Natural killer cell (primary cell): Measurements from ENCODE around the gene TDRD9. TPM values are rescaled to one million over a fixed set of nuclear protein-coding genes. Genes with fewer than 3 reads are reported as not detected.

Experiments
- ATAC-seq, 3 donors: fragments of 150-1000 bp in 2 of 3; fragments of 200-7000 bp in 1 of 3; cut with Tn5 transposase; 1 replicate in 1 of 3; 2 replicates in 2 of 3; pipeline ENCODE4 v1.10.0; 2021; ENCODE audit warnings: mild to moderate bottlenecking in 2 of 3, moderate library complexity in 2 of 3
- DNase-seq, 2 donors: peaks; one replicate each; pipeline versions ENCODE4 v3.0.0 to v3.0.0-alpha.2; 2013 to 2021; ENCODE audit warnings: mixed read lengths in 1 of 2
- H3K27ac ChIP-seq: one replicate; pipeline ENCODE4 v1.5.1; 2013; ENCODE audit warnings: mild to moderate bottlenecking, low read length
- H3K27me3 ChIP-seq: one replicate; pipeline ENCODE4 v1.6.1; 2013; ENCODE audit warnings: low read length; ENCODE audit not compliant: control insufficient read depth, insufficient read depth
- H3K36me3 ChIP-seq: one replicate; pipeline ENCODE4 v1.6.1; 2013; ENCODE audit warnings: low read length; ENCODE audit not compliant: control insufficient read depth, insufficient read depth
- H3K4me1 ChIP-seq: one replicate; pipeline ENCODE4 v1.6.1; 2013; ENCODE audit warnings: low read length; ENCODE audit not compliant: control insufficient read depth, insufficient read depth
- H3K4me3 ChIP-seq: one replicate; pipeline ENCODE4 v1.5.1; 2013; ENCODE audit warnings: low read length
- H3K9me3 ChIP-seq: one replicate; pipeline ENCODE4 v1.6.1; 2013; ENCODE audit warnings: low read length; ENCODE audit not compliant: control insufficient read depth, insufficient read depth
- H3K27ac Mint-ChIP-seq, 2 donors: one replicate each; pipeline ENCODE4 v1.8.0; 2022; ENCODE audit warnings: mild to moderate bottlenecking in 2 of 2, mixed read lengths in 2 of 2, moderate library complexity in 1 of 2
- H3K27me3 Mint-ChIP-seq, 2 donors: one replicate each; pipeline ENCODE4 v1.8.0; 2022; ENCODE audit warnings: low read depth in 2 of 2, mixed read lengths in 2 of 2
- H3K36me3 Mint-ChIP-seq: one replicate; pipeline ENCODE4 v1.8.0; 2022; ENCODE audit warnings: mixed read lengths
- H3K4me1 Mint-ChIP-seq, 2 donors: one replicate each; pipeline ENCODE4 v1.8.0; 2022; ENCODE audit warnings: mixed read lengths in 2 of 2
- H3K4me3 Mint-ChIP-seq: one replicate; pipeline ENCODE4 v1.8.0; 2022; ENCODE audit warnings: mild to moderate bottlenecking, moderate library complexity, mixed read lengths
- H3K9me3 Mint-ChIP-seq, 2 donors: one replicate each; pipeline ENCODE4 v1.8.0; 2022; ENCODE audit warnings: mixed read lengths in 2 of 2
- CTCF ChIP-seq: fragments of 200-600 bp; IDR thresholded peaks from one replicate; pipeline ENCODE4 v1.8.0; 2022; ENCODE audit warnings: antibody characterized with exemption
- WGBS: methylation state at CpG from one replicate; pipeline ENCODE4 v1.1.7; 2013; ENCODE audit warnings: missing lambda C conversion rate; ENCODE audit not compliant: insufficient coverage; 5-methylcytosine and 5-hydroxymethylcytosine counted together
- intact Hi-C: fragments of 100-400 bp; cut with micrococcal nuclease; formaldehyde crosslinking; loops from one replicate; pipeline ENCODE4 v1.14.2; 2022
- total RNA-seq, 4 donors: library from RNA; stranded (reverse); fragments of 120-200 nt in 1 of 4; gene quantifications; one replicate each; pipeline versions ENCODE4 v1.2.3 to v1.2.4, GENCODE V29; 2013 to 2022

TDRD9 gene
- total RNA-seq, 3 donors from 2014 or later (not counting 1 experiment from before 2014, with no cell fraction given) = 0.75 to 2.2 (median 1.4) TPM

GRCh38 chr14:103948442-103948841 lies 20.2 kb downstream of the TDRD9 start:
- intact Hi-C loops = no loop called here
- Mint-ChIP-seq H3K4me3 (no peak overlapping the region), H3K9me3 (no peaks in the 10 kb centered on the region), H3K36me3 (no peaks in the 10 kb centered on the region), H3K4me1 (no peaks in the 10 kb centered on the region), H3K27me3 (peaks cover 19 to 38% of the 10 kb centered on the region in 2 donors), H3K27ac (no peak overlapping the region)
- H3K4me1 ChIP-seq = no peaks in the 10 kb centered on the region
- TF ChIP-seq CTCF = no peak
- H3K27ac ChIP-seq = no peak overlapping the region
- H3K27me3 ChIP-seq = peaks cover 5% of the 10 kb centered on the region
- H3K36me3 ChIP-seq = no peaks in the 10 kb centered on the region
- no peak overlapping the region for H3K4me3 ChIP-seq
- WGBS = 79% methylated on average over 2 of the region's 2 CpGs
- no peaks in the 10 kb centered on the region for H3K9me3 ChIP-seq
- ATAC-seq (no peak), DNase-seq (no peak)

- Histone ChIP-seq H3K36me3 (no peaks in the 10 kb centered on the region), H3K27ac (no peak overlapping the region), H3K4me3 (no peak overlapping the region), H3K4me1 (no peaks in the 10 kb centered on the region), H3K27me3 (peaks cover 5% of the 10 kb centered on the region), H3K9me3 (no peaks in the 10 kb centered on the region)
- ATAC-seq (no peak), DNase-seq (no peak)
- H3K36me3 Mint-ChIP-seq = no peaks in the 10 kb centered on the region
- 80% methylated on average over 5 of the region's 5 CpGs for WGBS
- no peaks in the 10 kb centered on the region for H3K9me3 Mint-ChIP-seq
- intact Hi-C loops = no loop called here
- H3K27ac Mint-ChIP-seq = no peak overlapping the region
- peaks cover 17 to 34% of the 10 kb centered on the region in 2 donors for H3K27me3 Mint-ChIP-seq
- no peaks in the 10 kb centered on the region for H3K4me1 Mint-ChIP-seq
- H3K4me3 Mint-ChIP-seq = no peak overlapping the region
- no peak for TF ChIP-seq CTCF
Measured at GRCh38 chr14:103949131-103949790, 21.0 kb downstream of the TDRD9 start.

GRCh38 chr14:103960457-103961055 lies 32.3 kb downstream of the TDRD9 start:
- Histone ChIP-seq H3K4me3 (no peak overlapping the region), H3K9me3 (no peaks in the 10 kb centered on the region), H3K4me1 (no peaks in the 10 kb centered on the region), H3K36me3 (no peaks in the 10 kb centered on the region), H3K27me3 (no peaks in the 10 kb centered on the region), H3K27ac (no peak overlapping the region)
- peaks cover 4 to 10% of the 10 kb centered on the region in 2 donors for H3K27me3 Mint-ChIP-seq
- no peak for DNase-seq
- H3K36me3 Mint-ChIP-seq = no peaks in the 10 kb centered on the region
- ATAC-seq = no peak
- no peaks in the 10 kb centered on the region for H3K4me1 Mint-ChIP-seq
- H3K4me3 Mint-ChIP-seq = no peak overlapping the region
- no peak for TF ChIP-seq CTCF
- H3K27ac Mint-ChIP-seq = no peak overlapping the region
- no peaks in the 10 kb centered on the region for H3K9me3 Mint-ChIP-seq
- intact Hi-C loops = no loop called here
- WGBS = 48% methylated on average over 11 of the region's 11 CpGs
